MCF 10A (cell line): ENCODE measurements around the gene MAOA. TPM values are rescaled to one million over a fixed set of nuclear protein-coding genes. Genes with fewer than 3 reads are reported as not detected.

Experiments used
- BruUV-seq: library from RNA; stranded (reverse); fragments of 400-500 nt; replicated peaks from 2 replicates; lab custom pipeline; 2021; lab: Mats Ljungman, UMichigan
- CTCF ChIA-PET: fragments of 300-600 bp; sonication (Branson Sonifier 250); formaldehyde crosslinking; extraction: SDS; loops from one replicate; lab custom pipeline; 2021; ENCODE audit warnings: antibody characterized with exemption, inconsistent platforms; lab: Yijun Ruan, JAX
- POLR2A ChIA-PET: fragments of 300-600, 350-650 bp; sonication (Branson Sonifier 250); formaldehyde crosslinking; extraction: SDS; loops from one replicate; lab custom pipeline; 2020; ENCODE audit warnings: antibody characterized with exemption, inconsistent platforms; lab: Yijun Ruan, JAX
- DNase-seq: peaks from one replicate; pipeline ENCODE4 v3.0.0-alpha.2; 2018; ENCODE audit not compliant: unreplicated experiment
- H3K27ac Mint-ChIP-seq: one replicate; pipeline ENCODE4 v1.8.0; 2022; ENCODE audit warnings: mild to moderate bottlenecking, low read depth, mixed read lengths; ENCODE audit not compliant: unreplicated experiment
- H3K27me3 Mint-ChIP-seq: one replicate; pipeline ENCODE4 v1.8.0; 2022; ENCODE audit warnings: mixed read lengths; ENCODE audit not compliant: insufficient read depth, unreplicated experiment
- H3K36me3 Mint-ChIP-seq: one replicate; pipeline ENCODE4 v1.8.0; 2022; ENCODE audit warnings: mild to moderate bottlenecking, moderate library complexity, mixed read lengths; ENCODE audit not compliant: insufficient read depth, unreplicated experiment
- H3K4me1 Mint-ChIP-seq: one replicate; pipeline ENCODE4 v1.8.0; 2022; ENCODE audit warnings: mixed read lengths; ENCODE audit not compliant: insufficient read depth, unreplicated experiment
- H3K4me3 Mint-ChIP-seq: one replicate; pipeline ENCODE4 v1.8.0; 2022; ENCODE audit warnings: mild to moderate bottlenecking, moderate library complexity, mixed read lengths; ENCODE audit not compliant: unreplicated experiment
- H3K9me3 Mint-ChIP-seq: one replicate; pipeline ENCODE4 v1.8.0; 2022; ENCODE audit warnings: mixed read lengths; ENCODE audit not compliant: unreplicated experiment
- intact Hi-C: fragments of 100-400 bp; cut with micrococcal nuclease; formaldehyde crosslinking; loops from 2 replicates; pipeline ENCODE4 v1.14.1; 2022
- total RNA-seq: library from RNA; stranded (reverse); gene quantifications from 2 replicates; pipeline ENCODE4 v1.2.3, GENCODE V29; 2022
- TF ChIP-seq, protein P1 (sequence below): fragments of 200-600 bp; IDR thresholded peaks from one replicate; pipeline ENCODE4 v1.8.0; 2022; ENCODE audit warnings: antibody characterized with exemption, mild to moderate bottlenecking; ENCODE audit not compliant: unreplicated experiment

Gene MAOA
- total RNA-seq, 1 experiment from 2014 or later, result 8.2 TPM

DNA sequence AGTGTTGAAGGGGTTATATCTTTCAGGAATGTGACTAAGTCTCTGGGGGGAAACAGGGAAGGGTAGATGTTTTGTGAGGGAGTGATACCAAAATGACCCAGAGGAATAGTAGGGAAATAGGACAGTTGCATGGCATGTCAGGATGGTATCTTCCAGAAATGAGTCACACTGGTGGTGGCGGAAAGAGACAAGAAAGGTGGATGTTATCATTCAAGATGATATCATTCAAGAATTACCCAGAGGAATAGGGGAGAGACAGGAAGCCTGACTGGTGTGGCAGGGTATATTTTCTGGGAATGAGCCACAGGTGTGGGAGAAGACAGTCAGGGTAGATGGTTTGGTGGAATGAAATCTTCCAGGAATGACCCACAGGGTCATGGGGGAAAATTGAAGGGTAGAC is 61.1 kb downstream of the MAOA start:
- CTCF ChIA-PET, result no interaction called here
- Mint-ChIP-seq H3K9me3 (no peaks in the 10 kb centered on the region), H3K27me3 (no peaks in the 10 kb centered on the region), H3K4me1 (no peaks in the 10 kb centered on the region), H3K27ac (no peak overlapping the region), H3K4me3 (no peak overlapping the region), H3K36me3 (no peaks in the 10 kb centered on the region)
- TF ChIP-seq, protein P1, sequence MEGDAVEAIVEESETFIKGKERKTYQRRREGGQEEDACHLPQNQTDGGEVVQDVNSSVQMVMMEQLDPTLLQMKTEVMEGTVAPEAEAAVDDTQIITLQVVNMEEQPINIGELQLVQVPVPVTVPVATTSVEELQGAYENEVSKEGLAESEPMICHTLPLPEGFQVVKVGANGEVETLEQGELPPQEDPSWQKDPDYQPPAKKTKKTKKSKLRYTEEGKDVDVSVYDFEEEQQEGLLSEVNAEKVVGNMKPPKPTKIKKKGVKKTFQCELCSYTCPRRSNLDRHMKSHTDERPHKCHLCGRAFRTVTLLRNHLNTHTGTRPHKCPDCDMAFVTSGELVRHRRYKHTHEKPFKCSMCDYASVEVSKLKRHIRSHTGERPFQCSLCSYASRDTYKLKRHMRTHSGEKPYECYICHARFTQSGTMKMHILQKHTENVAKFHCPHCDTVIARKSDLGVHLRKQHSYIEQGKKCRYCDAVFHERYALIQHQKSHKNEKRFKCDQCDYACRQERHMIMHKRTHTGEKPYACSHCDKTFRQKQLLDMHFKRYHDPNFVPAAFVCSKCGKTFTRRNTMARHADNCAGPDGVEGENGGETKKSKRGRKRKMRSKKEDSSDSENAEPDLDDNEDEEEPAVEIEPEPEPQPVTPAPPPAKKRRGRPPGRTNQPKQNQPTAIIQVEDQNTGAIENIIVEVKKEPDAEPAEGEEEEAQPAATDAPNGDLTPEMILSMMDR, result no peak
- POLR2A ChIA-PET, result no interaction called here
- intact Hi-C loops, result no loop called here
- no peak for DNase-seq
- BruUV-seq, result no TSS peak

DNA sequence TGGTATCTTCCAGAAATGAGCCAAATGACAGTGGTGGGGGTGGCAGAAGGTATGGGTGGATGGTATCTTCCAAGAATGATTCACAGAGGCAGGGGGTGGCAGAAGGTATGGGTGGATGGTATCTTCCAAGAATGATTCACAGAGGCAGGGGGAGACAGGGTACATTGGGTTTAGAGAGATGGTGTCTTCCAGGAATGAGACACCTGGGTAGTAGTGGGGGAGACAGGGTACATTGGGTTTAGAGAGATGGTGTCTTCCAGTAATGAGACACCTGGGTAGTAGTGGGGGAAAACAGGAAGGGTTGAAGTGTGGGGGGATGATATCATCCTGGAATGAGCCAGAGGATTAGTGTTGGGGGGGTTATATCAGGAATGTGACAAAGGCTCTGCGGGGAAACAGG is 62.0 kb downstream of the MAOA start:
- Mint-ChIP-seq H3K27me3 (no peaks in the 10 kb centered on the region), H3K4me1 (no peaks in the 10 kb centered on the region), H3K9me3 (no peaks in the 10 kb centered on the region), H3K27ac (no peak overlapping the region), H3K36me3 (no peaks in the 10 kb centered on the region), H3K4me3 (no peak overlapping the region)
- no TSS peak for BruUV-seq
- ChIA-PET POLR2A (no interaction called here), CTCF (no interaction called here)
- intact Hi-C loops, result no loop called here
- DNase-seq, result no peak
- TF ChIP-seq, protein P1, result no peak

- Mint-ChIP-seq H3K27me3 (no peaks in the 10 kb centered on the region), H3K27ac (no peak overlapping the region), H3K36me3 (no peaks in the 10 kb centered on the region), H3K4me3 (no peak overlapping the region), H3K9me3 (no peaks in the 10 kb centered on the region), H3K4me1 (no peaks in the 10 kb centered on the region)
- ChIA-PET CTCF (no interaction called here), POLR2A (no interaction called here)
- no TSS peak for BruUV-seq
- intact Hi-C loops, result no loop called here
- TF ChIP-seq, protein P1, result no peak
- DNase-seq, result no peak
Observed at GRCh38 chrX:43718546-43718945, 62.4 kb downstream of the MAOA start.

DNA sequence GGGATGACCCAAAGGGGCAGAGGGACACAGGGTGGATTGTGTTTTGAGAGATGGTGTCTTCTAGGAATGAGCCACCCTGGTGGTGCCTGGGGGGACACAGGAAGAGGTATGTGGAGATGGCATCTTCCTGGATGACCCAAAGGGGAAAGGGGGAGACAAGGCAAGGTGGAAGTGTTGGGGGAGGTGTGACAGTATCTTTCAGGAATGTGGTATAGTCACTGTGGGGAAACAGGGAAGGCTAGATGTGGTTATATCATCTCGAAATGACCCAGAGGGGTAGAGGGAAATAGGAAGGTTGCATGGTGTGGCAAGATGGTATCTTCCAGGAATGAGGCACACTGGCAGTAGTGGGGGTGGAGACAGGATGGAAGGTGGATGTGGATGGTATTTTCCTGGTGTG is 62.9 kb downstream of the MAOA start:
- Mint-ChIP-seq H3K4me1 (no peaks in the 10 kb centered on the region), H3K27ac (no peak overlapping the region), H3K36me3 (no peaks in the 10 kb centered on the region), H3K9me3 (no peaks in the 10 kb centered on the region), H3K4me3 (no peak overlapping the region), H3K27me3 (peaks cover under 1% of the 10 kb centered on the region)
- POLR2A ChIA-PET, result no interaction called here
- BruUV-seq, result no TSS peak
- intact Hi-C loops, result no loop called here
- TF ChIP-seq, protein P1, result no peak
- DNase-seq, result no peak
- CTCF ChIA-PET, result no interaction called here
